Smooth muscle cell (in vitro differentiated cells): ENCODE measurements around the gene FOXF2. TPM values are rescaled to one million over a fixed set of nuclear protein-coding genes. Genes with fewer than 3 reads are reported as not detected.

Source experiments
- DNase-seq: peaks from one replicate; lab custom pipeline; 2025; ENCODE audit not compliant: unreplicated experiment; lab: John Stamatoyannopoulos, UW
- H2AFZ ChIP-seq: fragments of 200-600 bp; sonication (generic); 2 replicates; pipeline ENCODE4 v1.6.0; 2016; ENCODE audit warnings: antibody characterized with exemption, low read depth, mild to moderate bottlenecking
- H3F3A ChIP-seq: fragments of 200-600 bp; sonication (generic); 2 replicates; pipeline ENCODE4 v1.6.0; 2017; ENCODE audit warnings: antibody characterized with exemption, low read depth
- H3K27ac ChIP-seq: fragments of 200-600 bp; sonication (generic); 2 replicates; pipeline ENCODE4 v1.5.1; 2016; ENCODE audit warnings: low read depth, mild to moderate bottlenecking
- H3K27me3 ChIP-seq: fragments of 200-600 bp; sonication (generic); 2 replicates; pipeline ENCODE4 v1.6.1; 2016; ENCODE audit warnings: low read depth, mild to moderate bottlenecking
- H3K36me3 ChIP-seq: fragments of 200-600 bp; sonication (generic); 2 replicates; pipeline ENCODE4 v1.5.1; 2016; ENCODE audit warnings: low read depth
- H3K4me1 ChIP-seq: fragments of 200-600 bp; sonication (generic); 2 replicates; pipeline ENCODE4 v1.5.1; 2016; ENCODE audit warnings: low read depth
- H3K4me2 ChIP-seq: fragments of 200-600 bp; sonication (generic); 2 replicates; pipeline ENCODE4 v1.6.0; 2016; ENCODE audit warnings: mild to moderate bottlenecking
- H3K4me3 ChIP-seq: fragments of 200-600 bp; sonication (generic); 2 replicates; pipeline ENCODE4 v1.5.1; 2016; ENCODE audit warnings: mild to moderate bottlenecking
- H3K79me2 ChIP-seq: fragments of 200-600 bp; sonication (generic); 2 replicates; pipeline ENCODE4 v1.6.0; 2016; ENCODE audit warnings: low read depth, mild to moderate bottlenecking
- H3K9ac ChIP-seq: fragments of 200-600 bp; sonication (generic); 2 replicates; pipeline ENCODE4 v1.6.0; 2016; ENCODE audit warnings: low read depth
- H3K9me3 ChIP-seq: fragments of 200-600 bp; sonication (generic); replicated peaks from 2 replicates; pipeline ENCODE4 v1.5.1; 2016; ENCODE audit warnings: low read depth
- H4K20me1 ChIP-seq: fragments of 200-600 bp; sonication (generic); 2 replicates; pipeline ENCODE4 v1.6.0; 2016; ENCODE audit warnings: low read depth
- WGBS: methylation state at CpG from one replicate; pipeline ENCODE4 v1.1.7; 2016; ENCODE audit warnings: low lambda C conversion rate; 5-methylcytosine and 5-hydroxymethylcytosine counted together
- polyA plus RNA-seq: library from polyadenylated mRNA; unstranded; fragments of >200 nt; fragmentation: Nextera tagmentation; extraction: Ambion mirVana; gene quantifications from 2 replicates; pipeline ENCODE4 v1.2.1, GENCODE V29; 2016
- total RNA-seq: library from RNA; depleted of rRNA; stranded (reverse); fragments of >200 nt; gene quantifications from 2 replicates; pipeline ENCODE4 v1.2.3, GENCODE V29; 2014
- TF ChIP-seq, protein P1 (sequence below): fragments of 200-600 bp; sonication (generic); IDR thresholded peaks from 2 replicates; pipeline ENCODE4 v1.5.1; 2017; ENCODE audit warnings: borderline replicate concordance, mild to moderate bottlenecking, antibody characterized with exemption; ENCODE audit not compliant: insufficient read depth, poor library complexity, severe bottlenecking

Gene FOXF2
- total and polyA plus RNA-seq, 2 experiments from 2014 or later = 3.5 to 4.8 TPM

DNA sequence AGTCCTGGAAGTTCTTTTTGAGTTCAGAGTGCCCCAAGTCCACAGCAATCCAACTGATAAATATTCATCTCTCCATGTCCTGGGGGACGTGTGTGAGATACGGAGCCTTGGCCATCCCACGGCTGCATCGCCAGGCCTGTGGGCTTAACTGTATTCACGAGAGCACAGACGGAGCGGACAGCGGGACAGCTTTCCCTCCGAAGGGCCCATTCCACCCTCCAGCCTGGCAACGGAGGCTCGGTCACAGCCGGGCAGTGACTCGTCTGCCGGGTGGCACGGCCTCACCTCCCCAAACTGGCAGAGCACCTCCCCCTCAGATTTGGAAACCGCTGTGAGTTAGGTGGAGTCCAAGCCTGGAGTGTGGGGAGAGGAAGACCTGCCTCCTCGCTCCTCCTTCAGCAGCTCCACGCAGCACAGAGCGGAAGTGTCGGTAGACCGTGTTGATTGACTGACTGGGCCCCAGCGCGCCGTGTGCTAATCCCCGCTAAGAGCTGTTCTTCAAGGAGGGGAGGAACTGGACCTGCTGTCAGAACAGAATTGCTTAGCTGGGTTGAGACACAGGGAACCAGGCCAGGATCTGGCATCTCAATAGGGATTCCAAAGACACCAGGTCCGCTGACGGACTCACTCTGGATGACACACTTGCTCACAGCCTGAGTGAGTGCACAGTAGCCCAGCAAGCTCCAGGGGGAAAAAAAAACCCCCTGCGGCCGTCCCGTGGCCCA is 10.9 kb downstream of the FOXF2 start:
- Histone ChIP-seq H3K4me3 (no peak overlapping the region), H3K27ac (no peak overlapping the region), H3K27me3 (peaks cover 27% of the 10 kb centered on the region), H3K79me2 (no peaks in the 10 kb centered on the region), H3K4me1 (no peaks in the 10 kb centered on the region), H2AFZ (no peak overlapping the region), H3K9ac (no peak overlapping the region), H4K20me1 (no peaks in the 10 kb centered on the region), H3K9me3 (no peaks in the 10 kb centered on the region), H3K36me3 (no peaks in the 10 kb centered on the region), H3F3A (no peaks in the 10 kb centered on the region), H3K4me2 (no peak overlapping the region)
- TF ChIP-seq, protein P1, sequence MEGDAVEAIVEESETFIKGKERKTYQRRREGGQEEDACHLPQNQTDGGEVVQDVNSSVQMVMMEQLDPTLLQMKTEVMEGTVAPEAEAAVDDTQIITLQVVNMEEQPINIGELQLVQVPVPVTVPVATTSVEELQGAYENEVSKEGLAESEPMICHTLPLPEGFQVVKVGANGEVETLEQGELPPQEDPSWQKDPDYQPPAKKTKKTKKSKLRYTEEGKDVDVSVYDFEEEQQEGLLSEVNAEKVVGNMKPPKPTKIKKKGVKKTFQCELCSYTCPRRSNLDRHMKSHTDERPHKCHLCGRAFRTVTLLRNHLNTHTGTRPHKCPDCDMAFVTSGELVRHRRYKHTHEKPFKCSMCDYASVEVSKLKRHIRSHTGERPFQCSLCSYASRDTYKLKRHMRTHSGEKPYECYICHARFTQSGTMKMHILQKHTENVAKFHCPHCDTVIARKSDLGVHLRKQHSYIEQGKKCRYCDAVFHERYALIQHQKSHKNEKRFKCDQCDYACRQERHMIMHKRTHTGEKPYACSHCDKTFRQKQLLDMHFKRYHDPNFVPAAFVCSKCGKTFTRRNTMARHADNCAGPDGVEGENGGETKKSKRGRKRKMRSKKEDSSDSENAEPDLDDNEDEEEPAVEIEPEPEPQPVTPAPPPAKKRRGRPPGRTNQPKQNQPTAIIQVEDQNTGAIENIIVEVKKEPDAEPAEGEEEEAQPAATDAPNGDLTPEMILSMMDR = no peak
- WGBS = 87% methylated on average over 30 of the region's 30 CpGs
- no peak for DNase-seq

DNA sequence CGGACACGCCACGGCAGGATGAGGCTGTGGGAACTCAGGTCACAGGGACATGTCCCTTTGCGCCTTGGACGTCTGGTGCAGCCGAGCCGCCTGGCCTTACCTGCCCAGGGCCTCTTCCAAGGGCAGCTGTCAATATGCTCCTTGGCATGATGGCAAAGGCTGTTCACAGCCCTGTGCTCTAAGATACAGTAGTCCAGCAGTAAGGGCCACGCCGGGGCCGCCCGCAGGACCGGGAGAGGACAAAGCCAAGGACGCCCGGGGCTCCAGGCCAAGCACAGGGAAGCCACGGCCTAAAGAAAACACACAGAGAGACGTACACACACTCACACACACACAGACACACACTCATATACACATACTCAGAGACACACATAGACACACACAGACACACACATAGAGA is 13.0 kb downstream of the FOXF2 start:
- peaks cover 6% of the 10 kb centered on the region for H3F3A ChIP-seq
- H3K27ac ChIP-seq = no peak overlapping the region
- no peaks in the 10 kb centered on the region for H3K9me3 ChIP-seq
- no peak overlapping the region for H3K4me3 ChIP-seq
- DNase-seq = no peak
- H3K9ac ChIP-seq = no peak overlapping the region
- H4K20me1 ChIP-seq = no peaks in the 10 kb centered on the region
- H3K4me2 ChIP-seq = no peak overlapping the region
- no peaks in the 10 kb centered on the region for H3K36me3 ChIP-seq
- peaks cover 12% of the 10 kb centered on the region for H3K27me3 ChIP-seq
- H3K79me2 ChIP-seq = no peaks in the 10 kb centered on the region
- WGBS = 96% methylated on average over 16 of the region's 16 CpGs
- H3K4me1 ChIP-seq = peaks cover 6% of the 10 kb centered on the region
- H2AFZ ChIP-seq = no peak overlapping the region
- TF ChIP-seq, protein P1 = no peak

DNA sequence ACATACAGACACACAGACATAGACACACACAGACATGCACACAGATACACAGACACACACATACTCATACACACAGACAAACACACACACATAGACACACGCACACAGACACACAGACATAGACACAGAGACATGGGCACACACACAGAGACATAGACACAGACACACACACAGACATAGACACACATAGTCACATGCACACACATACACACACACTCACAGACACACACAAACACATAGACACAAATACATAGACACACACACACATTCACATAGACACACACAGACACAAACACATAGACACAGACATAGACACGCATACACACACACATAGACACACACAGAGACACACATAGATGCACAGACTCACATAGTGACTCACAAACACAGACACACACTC is 13.5 kb downstream of the FOXF2 start:
- TF ChIP-seq, protein P1 = no peak
- Histone ChIP-seq H2AFZ (no peak overlapping the region), H3K79me2 (no peaks in the 10 kb centered on the region), H3K36me3 (no peaks in the 10 kb centered on the region), H3K9ac (no peak overlapping the region), H3K9me3 (no peaks in the 10 kb centered on the region), H3K27ac (no peak overlapping the region), H3K27me3 (peaks cover 12% of the 10 kb centered on the region), H3K4me1 (peaks cover 8% of the 10 kb centered on the region), H3K4me3 (no peak overlapping the region), H3F3A (peaks cover 6% of the 10 kb centered on the region), H3K4me2 (no peak overlapping the region), H4K20me1 (no peaks in the 10 kb centered on the region)
- 86% methylated on average over 2 of the region's 2 CpGs for WGBS
- no peak for DNase-seq
